ENCODE measurements around the gene U2SURP. TPM values are rescaled to one million over a fixed set of nuclear protein-coding genes. Genes with fewer than 3 reads are reported as not detected.

The U2SURP gene
- total RNA-seq, 4 donors from 2014 or later = 39.3 to 63.3 (median 47.1) TPM

GRCh38 chr3:143081844-143082778 lies 80.7 kb downstream of the U2SURP start:
- no peak for DNase-seq (ENCODE audit: low spot score in 2 of 2)
- intact Hi-C loops (cut with DNase I; ENCODE audit: low total_unique reads) = no loop called here
- no peak for TF ChIP-seq POLR2A (IDR thresholded peaks at IDR 0.05)
- TF ChIP-seq CTCF (IDR thresholded peaks at IDR 0.05) = no peak
- 80 to 85% methylated on average over 19 of the region's 19 CpGs for WGBS, 2 donors
- H3K4me3 ChIP-seq (ENCODE audit: low read depth, poor library complexity, severe bottlenecking) = no peak overlapping the region

DNA sequence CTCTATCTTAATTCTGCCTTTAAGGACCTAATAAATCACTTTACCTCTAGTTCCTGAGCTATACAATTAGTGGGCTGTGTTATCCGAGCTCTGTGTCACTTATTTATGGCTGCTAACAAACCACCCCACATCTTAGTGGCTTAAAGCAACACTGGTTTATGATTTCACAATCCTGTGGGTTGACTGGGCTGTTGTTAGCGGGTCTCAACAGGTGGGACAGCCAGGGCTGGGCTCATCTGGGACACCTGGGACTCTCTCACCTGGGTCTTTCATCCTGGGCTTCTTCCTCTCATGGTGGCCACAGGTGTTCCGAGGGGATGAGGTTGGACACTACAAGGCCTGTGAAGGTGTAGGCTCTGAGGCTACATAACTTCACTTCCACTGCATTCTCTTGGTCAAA lies 82.4 kb downstream of the U2SURP start:
- DNase-seq (ENCODE audit: low spot score in 2 of 2) = no peak
- no peak overlapping the region for H3K4me3 ChIP-seq (ENCODE audit: low read depth, poor library complexity, severe bottlenecking)
- 70 to 87% methylated on average over 2 to 3 of the region's 3 CpGs for WGBS, 2 donors
- intact Hi-C loops (cut with DNase I; ENCODE audit: low total_unique reads) = no loop called here
- TF ChIP-seq CTCF (IDR thresholded peaks at IDR 0.05) = no peak
- no peak for TF ChIP-seq POLR2A (IDR thresholded peaks at IDR 0.05)

GRCh38 chr3:143084856-143085731 lies 83.7 kb downstream of the U2SURP start:
- no peak overlapping the region for H3K4me3 ChIP-seq (ENCODE audit: low read depth, poor library complexity, severe bottlenecking)
- TF ChIP-seq CTCF (IDR thresholded peaks at IDR 0.05) = no peak
- no peak for TF ChIP-seq POLR2A (IDR thresholded peaks at IDR 0.05)
- 88 to 89% methylated on average over 17 of the region's 17 CpGs for WGBS, 2 donors
- DNase-seq (ENCODE audit: low spot score in 2 of 2) = no peak
- intact Hi-C loops (cut with DNase I; ENCODE audit: low total_unique reads) = no loop called here

DNA sequence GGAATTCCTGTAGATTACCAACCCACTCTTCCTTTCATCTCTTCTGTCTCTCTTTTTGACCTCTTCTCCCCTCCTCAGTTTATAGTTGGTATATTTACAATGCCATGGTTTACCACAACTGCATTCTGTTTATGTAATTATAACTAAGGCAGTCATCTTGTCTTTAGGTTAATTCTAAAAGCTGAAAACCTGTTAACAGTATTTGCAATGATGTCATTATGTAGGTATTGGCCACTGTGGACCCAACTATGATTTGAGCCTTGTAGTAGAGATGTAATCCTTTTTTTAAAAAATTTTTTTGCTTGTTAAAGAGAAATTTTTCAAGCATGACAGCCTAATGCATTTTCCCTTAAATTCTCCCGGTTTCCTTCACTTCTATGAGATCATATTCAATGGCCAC lies 87.5 kb downstream of the U2SURP start:
- TF ChIP-seq POLR2A (IDR thresholded peaks at IDR 0.05) (no peak), CTCF (IDR thresholded peaks at IDR 0.05) (no peak)
- DNase-seq (ENCODE audit: low spot score in 2 of 2) = no peak
- no peak overlapping the region for H3K4me3 ChIP-seq (ENCODE audit: low read depth, poor library complexity, severe bottlenecking)
- intact Hi-C loops (cut with DNase I; ENCODE audit: low total_unique reads) = no loop called here
- WGBS, 2 donors = 92 to 100% methylated on average over 1 of the region's 1 CpG

GRCh38 chr3:143089965-143090364 lies 88.6 kb downstream of the U2SURP start:
- no peak for DNase-seq (ENCODE audit: low spot score in 2 of 2)
- no peak overlapping the region for H3K4me3 ChIP-seq (ENCODE audit: low read depth, poor library complexity, severe bottlenecking)
- WGBS, 2 donors = 95 to 96% methylated on average over 4 of the region's 4 CpGs
- no peak for TF ChIP-seq POLR2A (IDR thresholded peaks at IDR 0.05)
- no peak for TF ChIP-seq CTCF (IDR thresholded peaks at IDR 0.05)
- intact Hi-C loops (cut with DNase I; ENCODE audit: low total_unique reads) = no loop called here

All from lower leg skin (tissue), 4 donors.